IMR-90 (cell line): ENCODE measurements around the gene VSIG10L. TPM values are rescaled to one million over a fixed set of nuclear protein-coding genes. Genes with fewer than 3 reads are reported as not detected.

ENCODE experiments used
- ATAC-seq: fragments of 200-7000 bp; cut with Tn5 transposase; 2 replicates; pipeline ENCODE4 v1.9.1; 2020; ENCODE audit warnings: low read depth, mild to moderate bottlenecking, moderate library complexity
- BruUV-seq: library from RNA; stranded (reverse); fragments of 400-500 nt; replicated peaks from 2 replicates; lab custom pipeline; 2021; lab: Mats Ljungman, UMichigan
- CTCF ChIA-PET: fragments of 300-600 bp; formaldehyde crosslinking; extraction: SDS; loops from one replicate; lab custom pipeline; 2021; ENCODE audit warnings: antibody characterized with exemption; lab: Yijun Ruan, JAX
- POLR2A ChIA-PET: fragments of 300-600 bp; sonication (Branson Sonifier 250); formaldehyde crosslinking; loops from one replicate; lab custom pipeline; 2022; ENCODE audit warnings: antibody characterized with exemption; ENCODE audit not compliant: unreplicated experiment; lab: Charles Lee
- DNase-seq: peaks from one replicate; pipeline ENCODE4 v3.0.0; 2013
- H2AFZ ChIP-seq: replicated peaks from 2 replicates; pipeline ENCODE3; 2013; ENCODE audit warnings: low read length, mild to moderate bottlenecking; ENCODE audit not compliant: poor library complexity
- H2AK5ac ChIP-seq: 2 replicates; pipeline ENCODE4 v1.6.1; 2013; ENCODE audit warnings: low read depth, low read length, inconsistent platforms
- H2AK9ac ChIP-seq: replicated peaks from 2 replicates; pipeline ENCODE3; 2013; ENCODE audit warnings: mild to moderate bottlenecking, low read depth, low read length, moderate library complexity; ENCODE audit not compliant: poor library complexity
- H2BK120ac ChIP-seq: 2 replicates; pipeline ENCODE4 v1.6.1; 2013; ENCODE audit warnings: low read depth, low read length, inconsistent platforms
- H2BK15ac ChIP-seq: 3 replicates; pipeline ENCODE4 v1.6.1; 2013; ENCODE audit warnings: low read depth, low read length, inconsistent platforms
- H2BK20ac ChIP-seq: 2 replicates; pipeline ENCODE4 v1.6.1; 2013; ENCODE audit warnings: low read depth, mild to moderate bottlenecking, inconsistent platforms, low read length, moderate library complexity
- H2BK5ac ChIP-seq: 2 replicates; pipeline ENCODE4 v1.6.1; 2013; ENCODE audit warnings: mild to moderate bottlenecking, low read depth, low read length, inconsistent platforms; ENCODE audit not compliant: poor library complexity, severe bottlenecking
- H3K14ac ChIP-seq: replicated peaks from 2 replicates; pipeline ENCODE4 v1.6.1; 2013; ENCODE audit warnings: low read depth, low read length, inconsistent platforms
- H3K18ac ChIP-seq: 2 replicates; pipeline ENCODE4 v1.6.1; 2013; ENCODE audit warnings: low read depth, low read length, control low read depth
- H3K23ac ChIP-seq: 2 replicates; pipeline ENCODE4 v1.6.1; 2013; ENCODE audit warnings: low read depth, low read length, inconsistent platforms
- H3K27ac ChIP-seq: 2 replicates; pipeline ENCODE4 v1.5.1; 2013; ENCODE audit warnings: mild to moderate bottlenecking, control low read depth, low read length; ENCODE audit not compliant: insufficient read depth
- H3K27me3 ChIP-seq: 2 replicates; pipeline ENCODE4 v1.6.1; 2013; ENCODE audit warnings: low read length; ENCODE audit not compliant: control insufficient read depth, insufficient read depth
- H3K36me3 ChIP-seq: 2 replicates; pipeline ENCODE4 v1.6.1; 2013; ENCODE audit warnings: low read length, mixed read lengths; ENCODE audit not compliant: control insufficient read depth, insufficient read depth
- H3K4ac ChIP-seq: 2 replicates; pipeline ENCODE4 v1.6.1; 2013; ENCODE audit warnings: low read depth, low read length, inconsistent platforms
- H3K4me1 ChIP-seq: 2 replicates; pipeline ENCODE4 v1.6.1; 2013; ENCODE audit warnings: low read length, mixed read lengths; ENCODE audit not compliant: control insufficient read depth, insufficient read depth
- H3K4me2 ChIP-seq: 2 replicates; pipeline ENCODE4 v1.6.1; 2013; ENCODE audit warnings: low read depth, mild to moderate bottlenecking, control low read depth, low read length, moderate library complexity
- H3K4me3 ChIP-seq: 2 replicates; pipeline ENCODE4 v1.5.1; 2013; ENCODE audit warnings: low read depth, mild to moderate bottlenecking, control low read depth, low read length, moderate library complexity; ENCODE audit not compliant: insufficient read depth
- H3K56ac ChIP-seq: 2 replicates; pipeline ENCODE4 v1.6.1; 2013; ENCODE audit warnings: low read length, inconsistent platforms; ENCODE audit not compliant: insufficient read depth; ENCODE audit errors: extremely low read depth
- H3K79me1 ChIP-seq, 2 experiments: 2 replicates each; pipeline ENCODE4 v1.6.1; 2013; ENCODE audit warnings: low read length in 2 of 2, inconsistent platforms in 1 of 2, low read depth in 1 of 2
- H3K9ac ChIP-seq: 2 replicates; pipeline ENCODE4 v1.6.1; 2013; ENCODE audit warnings: low read depth, low read length, control low read depth
- H3K9me1 ChIP-seq: 2 replicates; pipeline ENCODE4 v1.6.1; 2013; ENCODE audit warnings: low read length, inconsistent platforms; ENCODE audit not compliant: insufficient read depth
- H3K9me3 ChIP-seq: 2 replicates; pipeline ENCODE4 v1.6.1; 2013; ENCODE audit warnings: low read length; ENCODE audit not compliant: control insufficient read depth, insufficient read depth
- H4K20me1 ChIP-seq: 2 replicates; pipeline ENCODE4 v1.6.1; 2013; ENCODE audit warnings: low read length, inconsistent platforms; ENCODE audit not compliant: insufficient read depth
- H4K5ac ChIP-seq: 2 replicates; pipeline ENCODE4 v1.6.1; 2013; ENCODE audit warnings: mild to moderate bottlenecking, low read depth, low read length, control low read depth
- H4K8ac ChIP-seq, 2 experiments: 2 replicates each; pipeline ENCODE4 v1.6.1; 2013; ENCODE audit warnings: low read depth in 2 of 2, low read length in 2 of 2, control low read depth in 1 of 2, inconsistent platforms in 1 of 2
- H4K91ac ChIP-seq: 2 replicates; pipeline ENCODE4 v1.6.1; 2013; ENCODE audit warnings: low read depth, low read length, inconsistent platforms; ENCODE audit not compliant: insufficient read depth
- BHLHE40 ChIP-seq: fragments of 150-350 bp; IDR thresholded peaks from 2 replicates; pipeline ENCODE4 v1.6.1; 2016; ENCODE audit warnings: mild to moderate bottlenecking, low read depth, low read length
- CEBPB ChIP-seq: IDR thresholded peaks from 2 replicates; pipeline ENCODE4 v1.6.1; 2012; ENCODE audit warnings: low read depth, low read length, improper control_type of control experiment
- CHD1 ChIP-seq: IDR thresholded peaks from 2 replicates; pipeline ENCODE4 v1.6.1; 2012; ENCODE audit warnings: low read depth, low read length, improper control_type of control experiment
- FOS ChIP-seq: fragments of 150-350 bp; IDR thresholded peaks from 2 replicates; pipeline ENCODE4 v1.6.1; 2016; ENCODE audit warnings: low read depth, low read length
- MAFK ChIP-seq: IDR thresholded peaks from 2 replicates; pipeline ENCODE4 v1.6.1; 2012; ENCODE audit warnings: low read depth, low read length, improper control_type of control experiment
- MXI1 ChIP-seq: IDR thresholded peaks from 2 replicates; pipeline ENCODE4 v1.6.1; 2012; ENCODE audit warnings: low read depth, mild to moderate bottlenecking, low read length, moderate library complexity, borderline replicate concordance
- RAD21 ChIP-seq: IDR thresholded peaks from 2 replicates; pipeline ENCODE4 v1.6.1; 2012; ENCODE audit warnings: low read length, improper control_type of control experiment
- RCOR1 ChIP-seq: IDR thresholded peaks from 2 replicates; pipeline ENCODE4 v1.6.1; 2012; ENCODE audit warnings: mild to moderate bottlenecking, low read length, improper control_type of control experiment; ENCODE audit not compliant: insufficient replicate concordance
- RFX5 ChIP-seq: IDR thresholded peaks from 2 replicates; pipeline ENCODE4 v1.8.0; 2012; ENCODE audit warnings: low read depth, mild to moderate bottlenecking, low read length, moderate library complexity
- USF2 ChIP-seq: fragments of 150-350 bp; IDR thresholded peaks from 2 replicates; pipeline ENCODE4 v1.6.1; 2017; ENCODE audit warnings: mild to moderate bottlenecking, antibody characterized with exemption, low read length, low read depth
- WGBS, 2 experiments: methylation state at CpG; one replicate each; pipeline versions ENCODE4 v1.1.5 to v1.1.7; 2013; ENCODE audit warnings: missing lambda C conversion rate in 2 of 2; ENCODE audit not compliant: insufficient read length in 1 of 2; ENCODE audit errors: extremely low coverage in 2 of 2; 5-methylcytosine and 5-hydroxymethylcytosine counted together
- dilution Hi-C: fragments of 300-500 bp; cut with HindIII; formaldehyde crosslinking; loops from one replicate; pipeline ENCODE4 v1.14.3; 2018; ENCODE audit warnings: low sequenced_read_pairs; ENCODE audit not compliant: unreplicated experiment
- in situ Hi-C: fragments of 300-500 bp; cut with MboI; formaldehyde crosslinking; loops from 3 replicates; pipeline ENCODE4 v1.14.3; 2019; ENCODE audit warnings: low sequenced_read_pairs, inconsistent platforms, mixed read lengths
- intact Hi-C: fragments of 100-400 bp; cut with micrococcal nuclease; formaldehyde crosslinking; loops from 2 replicates; pipeline ENCODE4 v1.10.0; 2022
- polyA plus RNA-seq, 3 experiments: library from polyadenylated mRNA; depleted of rRNA; stranded (reverse); fragments of >200 nt; gene quantifications; 2 replicates each; pipeline ENCODE4 v1.2.3, GENCODE V29; 2012; ENCODE audit warnings: low replicate concordance in 1 of 3
- total RNA-seq: library from RNA; depleted of rRNA; stranded (reverse); fragments of >200 nt; gene quantifications from 2 replicates; pipeline ENCODE4 v1.2.3, GENCODE V29; 2012

The VSIG10L gene
- total and polyA plus RNA-seq, 2 of the 4 experiments (the other 2 are of a cell fraction) = 0.18 to 1.2 TPM

GRCh38 chr19:51329411-51329810, 12.5 kb downstream of the VSIG10L start:
- H3K36me3 ChIP-seq = no peaks in the 10 kb centered on the region
- no peak overlapping the region for H3K56ac ChIP-seq
- no peaks in the 10 kb centered on the region for H3K9me1 ChIP-seq
- no peak overlapping the region for H3K4me3 ChIP-seq
- H2BK120ac ChIP-seq = no peak overlapping the region
- BruUV-seq = no TSS peak
- H2AK9ac ChIP-seq = no peak overlapping the region
- 69% methylated on average over 2 of the region's 5 CpGs; no CpG with 5 or more reads in 1 of the 2 experiments for WGBS, 2 experiments
- no peak overlapping the region for H3K14ac ChIP-seq
- H2BK5ac ChIP-seq = no peak overlapping the region
- H2BK20ac ChIP-seq = no peak overlapping the region
- dilution Hi-C loops = no loop called here
- H3K27ac ChIP-seq = no peak overlapping the region
- intact Hi-C loops = no loop called here
- H2AK5ac ChIP-seq = no peak overlapping the region
- no peak overlapping the region for H3K9ac ChIP-seq
- no peaks in the 10 kb centered on the region for H3K4me1 ChIP-seq
- peaks cover 4% of the 10 kb centered on the region; the same call in 1 of the 2 replicates for H3K27me3 ChIP-seq
- no peak overlapping the region for H3K4me2 ChIP-seq
- H4K5ac ChIP-seq = no peak overlapping the region
- H3K23ac ChIP-seq = no peak overlapping the region
- no peaks in the 10 kb centered on the region for H3K79me1 ChIP-seq
- no peak overlapping the region for H4K91ac ChIP-seq
- DNase-seq = no peak
- no peak for TF ChIP-seq CHD1
- TF ChIP-seq USF2 = no peak
- no peak for TF ChIP-seq BHLHE40
- no peak for TF ChIP-seq CEBPB
- no peak for TF ChIP-seq RAD21
- TF ChIP-seq MXI1 = no peak
- TF ChIP-seq RFX5 = no peak
- TF ChIP-seq FOS = no peak
- TF ChIP-seq MAFK = no peak
- TF ChIP-seq RCOR1 = no peak
- in situ Hi-C loops = no loop called here
- ChIA-PET CTCF (no interaction called here), POLR2A (no interaction called here)
- no peak overlapping the region for H2AFZ ChIP-seq
- H4K20me1 ChIP-seq = no peaks in the 10 kb centered on the region
- no peak overlapping the region for H4K8ac ChIP-seq
- no peak overlapping the region for H3K18ac ChIP-seq
- H3K9me3 ChIP-seq = no peaks in the 10 kb centered on the region
- no peak for ATAC-seq
- H3K4ac ChIP-seq = no peak overlapping the region
- no peak overlapping the region for H2BK15ac ChIP-seq
